Stimulated activated CD8-positive, alpha-beta memory T cell treated with anti-CD3 and anti-CD28 coated beads, Interleukin-12 subunit alpha, Interleukin-12 subunit beta, amount 100 ng/mL, for 4 hours (primary cell): ENCODE data around the gene PAQR4.

Source experiments
- DNase-seq: peaks from one replicate; pipeline ENCODE4 v3.0.0-alpha.2; 2020; ENCODE audit warnings: low read depth

Gene PAQR4

GRCh38 chr16:2980227-2981176 is 11.4 kb downstream of the PAQR4 start, which contains the start of gene PKMYT1:
PKMYT1 (minus strand) TSS chr16:2980446; CDS start chr16:2979657, 789 bp downstream.
- DNase-seq: peak; percentile 92

GRCh38 chr16:2981177-2981898 is 12.2 kb downstream of the PAQR4 start:
- DNase-seq: no peak

- no peak for DNase-seq
Observed at GRCh38 chr16:2981899-2982250, 12.7 kb downstream of the PAQR4 start.

- no peak for DNase-seq
Observed at GRCh38 chr16:2982402-2982801, 13.3 kb downstream of the PAQR4 start.

GRCh38 chr16:2983706-2984136 is 14.6 kb downstream of the PAQR4 start:
- peak; percentile 47 for DNase-seq

- DNase-seq: no peak
Observed at GRCh38 chr16:2985462-2985861, 16.3 kb downstream of the PAQR4 start.

- DNase-seq: no peak
Observed at GRCh38 chr16:2985893-2986355, 16.8 kb downstream of the PAQR4 start.

- DNase-seq: no peak
Observed at GRCh38 chr16:2986623-2987188, 17.6 kb downstream of the PAQR4 start.

GRCh38 chr16:2987286-2987685 is 18.1 kb downstream of the PAQR4 start:
- DNase-seq: no peak

- DNase-seq: no peak
Observed at GRCh38 chr16:2987833-2988232, 18.7 kb downstream of the PAQR4 start.

GRCh38 chr16:2988590-2989099 is 19.5 kb downstream of the PAQR4 start:
- DNase-seq: no peak

- no peak for DNase-seq
Observed at GRCh38 chr16:2990891-2991290, 21.7 kb downstream of the PAQR4 start.

- no peak for DNase-seq
Observed at GRCh38 chr16:2991566-2992261, 22.6 kb downstream of the PAQR4 start.

- no peak for DNase-seq
Observed at GRCh38 chr16:2992383-2993081, 23.4 kb downstream of the PAQR4 start.

- no peak for DNase-seq
Observed at GRCh38 chr16:2996298-2996697, 27.1 kb downstream of the PAQR4 start.

- no peak for DNase-seq
Observed at GRCh38 chr16:2999929-3000328, 30.8 kb downstream of the PAQR4 start.

GRCh38 chr16:3000540-3000939 is 31.4 kb downstream of the PAQR4 start:
- no peak for DNase-seq

- no peak for DNase-seq
Observed at GRCh38 chr16:3001316-3001715, 32.2 kb downstream of the PAQR4 start.

GRCh38 chr16:3003582-3004270 is 34.6 kb downstream of the PAQR4 start:
- peak; percentile 89 for DNase-seq

- DNase-seq: no peak
Observed at GRCh38 chr16:3004319-3004718, 35.2 kb downstream of the PAQR4 start.
